ENCODE data around the gene TPRG1L.
"Not testable (repeated sequence)": the region's sequence is repeated elsewhere in the genome, so short reads cannot be mapped to it uniquely, and the experiment has no call there.

GRCh38 chr1:3583751-3584150 is 41.1 kb upstream of the TPRG1L start:
- not testable (repeated sequence) for TF ChIP-seq CTCF (conservative IDR thresholded peaks at IDR 0.05; ENCODE audit: low read depth, low read length); POLR2A (IDR thresholded peaks at IDR 0.05; ENCODE audit: low read depth, low read length)

Measured in IMR-90 (cell line).